Activated T-cell treated with anti-CD3 and anti-CD28 coated beads, Interleukin-2, amount 50 U/mL, for 48 hours (primary cell): Measurements from ENCODE around the gene ADAMTSL4.
A peak's percentile ranks its signal among the peaks of the same experiment; 100 is the strongest.

Source experiments
- DNase-seq, 2 experiments: peaks; one replicate each; pipeline ENCODE4 v3.0.0-alpha.2; 2020

The ADAMTSL4 gene

GRCh38 chr1:150548632-150549495 lies at the start of gene ADAMTSL4:
Gene ADAMTSL4, plus strand, starts transcription at chr1:150549408. Its CDS starts 2,881 bp downstream, at chr1:150552289.
- DNase-seq, result peak; percentile 54 to 65

GRCh38 chr1:150505431-150505830 lies 43.8 kb upstream of the ADAMTSL4 start:
- DNase-seq, result no peak

GRCh38 chr1:150507912-150508864 lies 41.0 kb upstream of the ADAMTSL4 start, which contains the start of gene ECM1:
Gene ECM1, plus strand, starts transcription at chr1:150508109. Its CDS starts 101 bp downstream, at chr1:150508210.
- DNase-seq, result no peak

DNA sequence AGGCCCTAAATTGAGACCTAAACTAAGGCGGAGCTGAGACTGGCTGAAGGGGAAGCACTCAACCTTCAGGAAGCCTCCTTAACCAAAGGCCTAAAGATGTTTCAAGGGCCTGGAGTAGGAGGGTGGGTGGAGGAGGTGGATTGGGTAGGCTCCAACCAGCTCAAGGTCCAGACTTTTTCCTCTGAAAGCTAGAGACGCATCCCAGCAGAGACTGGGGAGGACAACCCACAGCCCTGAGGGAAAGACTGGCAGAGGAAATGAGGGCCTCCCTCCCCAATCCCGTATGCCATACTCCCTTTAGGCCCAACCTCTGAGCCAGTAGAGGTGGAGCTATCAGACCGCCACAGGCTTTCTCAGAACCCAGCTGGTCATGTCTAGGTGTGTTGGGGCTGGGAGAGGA lies 40.2 kb upstream of the ADAMTSL4 start:
- no peak for DNase-seq

DNA sequence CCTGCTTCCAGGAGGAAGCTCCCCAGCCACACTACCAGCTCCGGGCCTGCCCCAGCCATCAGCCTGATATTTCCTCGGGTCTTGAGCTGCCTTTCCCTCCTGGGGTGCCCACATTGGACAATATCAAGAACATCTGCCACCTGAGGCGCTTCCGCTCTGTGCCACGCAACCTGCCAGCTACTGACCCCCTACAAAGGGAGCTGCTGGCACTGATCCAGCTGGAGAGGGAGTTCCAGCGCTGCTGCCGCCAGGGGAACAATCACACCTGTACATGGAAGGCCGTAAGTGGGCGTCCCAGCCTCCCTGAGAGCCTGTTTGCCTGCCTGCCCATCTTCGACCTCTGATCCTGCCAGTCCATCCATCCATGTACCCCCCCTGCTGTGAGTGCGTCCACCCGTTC lies 37.7 kb upstream of the ADAMTSL4 start:
- no peak for DNase-seq

DNA sequence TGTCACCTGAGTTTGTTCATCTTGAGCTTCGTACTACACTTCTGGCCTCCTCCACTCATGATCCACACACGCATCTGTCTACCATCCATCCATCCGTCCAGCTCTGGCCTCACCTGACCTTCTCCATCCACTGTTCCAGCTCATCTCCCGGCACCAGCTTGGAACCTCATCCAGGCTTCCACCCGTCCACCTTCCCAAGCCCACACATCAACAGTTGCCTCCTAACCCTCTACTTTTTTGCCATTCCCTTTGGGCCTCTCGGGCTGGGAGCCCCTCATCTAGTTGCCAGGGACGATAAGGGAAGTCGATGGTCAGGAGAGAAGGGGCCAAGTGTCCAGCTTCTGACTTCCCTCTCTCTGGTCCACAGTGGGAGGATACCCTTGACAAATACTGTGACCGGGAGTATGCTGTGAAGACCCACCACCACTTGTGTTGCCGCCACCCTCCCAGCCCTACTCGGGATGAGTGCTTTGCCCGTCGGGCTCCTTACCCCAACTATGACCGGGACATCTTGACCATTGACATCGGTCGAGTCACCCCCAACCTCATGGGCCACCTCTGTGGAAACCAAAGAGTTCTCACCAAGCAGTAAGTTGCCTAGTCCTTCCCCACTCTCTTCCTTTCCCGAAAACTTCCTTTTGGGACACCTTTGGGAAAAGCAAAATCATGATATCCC lies 37.1 kb upstream of the ADAMTSL4 start:
- DNase-seq, result no peak

GRCh38 chr1:150512846-150513245 lies 36.4 kb upstream of the ADAMTSL4 start:
- DNase-seq, result no peak

- DNase-seq, result no peak
Measured at GRCh38 chr1:150513351-150513791, 35.8 kb upstream of the ADAMTSL4 start.

GRCh38 chr1:150514260-150514659 lies 34.9 kb upstream of the ADAMTSL4 start:
- DNase-seq, result no peak

GRCh38 chr1:150514913-150515327 lies 34.3 kb upstream of the ADAMTSL4 start:
- DNase-seq, result no peak

DNA sequence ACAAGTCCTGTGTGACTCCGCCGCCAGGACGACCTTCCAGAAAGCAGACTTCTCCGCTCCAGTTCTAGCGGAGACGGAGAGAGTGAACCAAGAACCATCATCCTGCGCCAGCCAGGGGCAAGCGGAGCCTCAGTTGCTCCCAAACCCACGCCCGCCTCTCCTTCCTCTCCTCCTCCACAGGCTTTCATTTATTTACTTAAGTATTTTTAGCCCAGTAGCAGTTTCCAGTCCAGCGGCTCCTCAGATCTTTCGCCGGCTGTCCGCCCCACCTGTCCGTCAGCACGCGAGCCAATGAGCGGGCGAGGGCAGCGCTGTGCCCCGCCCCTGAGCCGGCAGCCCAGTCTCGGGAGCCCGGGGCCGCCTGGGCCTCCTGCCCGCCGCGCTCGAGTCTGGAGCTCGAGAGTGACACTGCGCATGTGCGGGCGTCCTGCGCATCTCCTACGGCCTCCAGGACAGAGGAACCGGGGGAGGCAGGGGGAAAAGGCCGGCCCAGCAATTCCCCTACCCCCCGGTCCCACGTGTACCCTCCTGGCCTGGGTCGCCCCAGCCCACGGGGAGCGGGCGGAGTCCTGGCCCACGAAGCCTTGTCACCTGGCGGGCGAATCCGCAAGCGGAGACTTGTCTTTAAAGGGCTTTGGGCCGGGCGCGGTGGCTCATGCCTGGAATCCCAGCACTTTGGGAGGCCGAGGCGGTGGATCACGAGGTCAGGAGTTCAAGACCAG lies 33.7 kb upstream of the ADAMTSL4 start, which contains the start of gene FALEC:
Gene FALEC (plus strand): TSS at position 425 of the 722 bp plus-strand sequence.
- DNase-seq, result peak; percentile 92 to 95

DNA sequence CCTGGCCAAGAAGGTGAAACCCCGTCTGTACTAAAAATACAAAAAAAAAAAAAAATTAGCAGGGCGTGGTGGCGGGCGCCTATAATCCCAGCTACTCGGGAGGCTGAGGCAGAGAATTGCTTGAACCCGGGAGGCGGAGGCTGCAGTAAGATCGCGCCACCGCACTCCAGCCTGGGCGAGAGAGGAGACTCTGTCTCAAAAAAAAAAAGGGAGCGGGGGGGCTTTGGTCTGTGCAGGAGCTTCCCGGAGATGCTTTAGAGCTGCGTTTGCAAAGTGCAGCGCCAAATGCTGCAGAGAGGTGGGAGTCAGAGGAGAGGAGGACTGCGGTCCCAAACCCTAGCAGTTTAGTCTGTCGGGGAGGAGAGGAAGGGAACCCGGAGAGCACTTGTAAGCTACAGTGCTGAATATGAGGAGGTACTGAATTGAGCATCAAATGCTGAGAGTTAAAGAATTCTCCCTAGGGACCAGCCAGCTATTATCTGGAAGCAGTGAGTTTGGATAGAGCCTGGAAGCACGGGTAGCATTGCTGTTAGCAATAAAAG lies 33.1 kb upstream of the ADAMTSL4 start:
- DNase-seq, result peak in 1 of 2 experiments; percentile 32

GRCh38 chr1:150516616-150517015 lies 32.6 kb upstream of the ADAMTSL4 start:
- no peak for DNase-seq

- no peak for DNase-seq
Measured at GRCh38 chr1:150521196-150521968, 27.8 kb upstream of the ADAMTSL4 start.

DNA sequence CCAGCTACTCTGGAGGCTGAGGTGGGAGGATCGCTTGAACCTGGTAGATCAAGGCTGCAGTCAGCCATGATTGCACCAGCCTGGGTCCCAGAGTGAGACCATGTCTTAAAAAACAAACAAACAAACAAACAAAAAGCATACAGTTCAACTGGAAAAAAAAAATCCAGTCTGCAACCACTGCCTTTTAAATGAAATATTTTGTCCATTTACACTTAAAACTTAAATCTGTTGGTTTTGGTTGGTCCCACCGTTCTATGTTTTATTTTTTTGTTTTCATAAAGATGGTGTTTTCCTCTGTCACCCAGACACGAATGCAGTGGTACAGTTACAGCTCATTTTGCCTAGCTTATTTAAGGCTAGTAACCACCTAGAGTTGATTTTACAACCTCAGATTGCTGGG lies 23.9 kb upstream of the ADAMTSL4 start:
- no peak for DNase-seq

DNA sequence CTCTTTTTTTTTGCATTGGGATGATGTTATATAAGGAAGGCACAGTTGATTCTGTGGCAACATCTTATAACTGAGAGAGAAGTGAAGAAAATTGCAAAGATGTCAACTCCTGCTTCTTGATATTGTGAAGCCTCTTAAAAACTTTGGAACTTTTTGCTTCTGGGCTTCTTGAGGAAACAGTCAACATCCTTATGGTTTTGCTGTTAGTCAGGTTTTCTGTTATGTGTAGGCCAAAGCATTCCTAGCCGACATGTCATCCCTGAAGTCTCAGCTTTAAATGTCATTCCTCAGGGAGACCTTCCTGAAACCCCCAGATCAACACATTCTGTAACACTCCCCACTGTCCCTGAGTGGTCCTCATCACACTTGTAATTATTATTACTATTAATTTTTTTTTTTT lies 21.0 kb upstream of the ADAMTSL4 start:
- no peak for DNase-seq

DNA sequence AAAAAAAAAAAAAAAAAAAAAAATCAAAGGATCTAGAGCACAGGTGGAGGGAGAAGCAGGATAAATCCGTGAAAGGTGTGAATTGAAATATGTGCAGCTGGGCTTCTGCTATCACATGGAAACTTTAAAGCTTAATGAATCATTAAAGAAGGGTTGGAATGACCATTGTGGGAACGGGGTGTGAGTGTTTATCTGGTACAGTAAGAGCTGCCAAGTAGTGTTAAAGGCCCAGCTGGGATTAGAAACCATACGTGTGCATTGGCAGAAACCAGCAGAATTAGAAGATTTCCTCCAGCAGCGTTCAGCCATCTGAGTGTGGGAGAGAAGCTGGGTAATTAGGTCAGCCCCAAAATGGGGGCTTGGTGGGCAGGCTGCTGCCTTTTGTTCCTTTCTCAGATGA lies 20.2 kb upstream of the ADAMTSL4 start:
- no peak for DNase-seq

- no peak for DNase-seq
Measured at GRCh38 chr1:150530491-150531159, 18.6 kb upstream of the ADAMTSL4 start.

- DNase-seq, result no peak
Measured at GRCh38 chr1:150532860-150533259, 16.3 kb upstream of the ADAMTSL4 start.

DNA sequence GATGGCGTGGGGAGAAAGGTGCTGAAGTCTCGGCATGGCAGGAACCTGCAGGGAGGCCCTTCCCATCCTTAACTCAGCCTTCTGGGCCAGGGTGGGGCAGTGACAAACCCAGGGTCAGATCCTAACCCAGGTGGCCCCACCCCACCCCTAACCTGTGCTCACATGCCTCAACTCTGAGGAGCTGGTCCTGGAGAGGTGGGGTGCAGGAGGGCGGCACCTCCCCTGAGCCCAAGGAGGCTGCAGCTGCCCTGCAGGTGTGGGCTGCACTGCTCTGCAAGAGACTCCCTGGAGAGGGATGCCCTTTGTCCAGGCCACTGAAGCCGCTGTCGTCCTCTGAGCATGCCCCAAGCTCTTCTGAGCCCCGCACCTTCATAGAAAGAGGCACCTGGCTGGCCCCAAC lies 15.2 kb upstream of the ADAMTSL4 start:
- no peak for DNase-seq
